HG03103 (cell line): Measurements from ENCODE around the gene FAM89B.
"Not testable (repeated sequence)": the region's sequence is repeated elsewhere in the genome, so short reads cannot be mapped to it uniquely, and the experiment has no call there.

Source experiments
- ATAC-seq: cut with Tn5 transposase; IDR thresholded peaks from one replicate; pipeline ENCODE4 v1.9.1; 2021; ENCODE audit warnings: low read depth; ENCODE audit not compliant: unreplicated experiment

Gene FAM89B

DNA sequence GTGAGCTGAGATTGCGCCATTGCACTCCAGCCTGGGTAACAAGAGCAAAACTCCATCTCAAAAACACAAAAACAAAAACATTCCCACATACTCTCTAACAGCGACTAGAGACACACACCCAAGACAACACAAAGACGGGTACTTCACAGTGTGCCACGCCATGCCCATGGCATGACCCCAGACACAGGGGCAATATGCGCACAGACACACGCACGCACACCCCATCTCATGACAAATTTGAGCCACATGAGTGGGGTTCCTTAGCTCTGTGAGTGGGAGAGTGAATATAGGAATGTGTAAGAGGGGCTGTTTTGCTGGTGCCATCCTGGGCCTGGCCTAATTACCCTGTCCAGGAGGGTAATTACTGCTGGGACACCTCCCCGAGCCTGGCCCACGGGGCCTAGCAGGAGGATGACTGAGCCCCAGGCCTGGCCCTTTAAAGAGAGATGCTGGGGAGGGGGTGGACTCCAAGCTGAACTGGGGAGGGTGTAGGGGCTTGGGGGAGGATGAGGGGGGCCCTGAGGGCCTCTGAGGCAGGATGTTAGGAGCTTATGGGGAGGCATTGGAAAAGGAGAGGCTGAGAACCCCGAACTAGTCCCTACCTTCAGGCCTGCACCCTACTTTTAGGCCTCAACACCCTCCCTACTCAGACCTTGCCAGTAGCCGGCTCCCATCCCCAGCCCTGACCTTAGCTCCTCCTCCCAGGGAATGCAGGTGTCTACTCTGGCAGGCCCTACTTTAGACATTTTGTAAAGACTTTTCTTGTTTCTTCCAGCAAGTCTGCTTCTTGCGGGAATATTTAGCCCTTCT, 15.7 kb upstream of the FAM89B start:
- no peak for ATAC-seq

DNA sequence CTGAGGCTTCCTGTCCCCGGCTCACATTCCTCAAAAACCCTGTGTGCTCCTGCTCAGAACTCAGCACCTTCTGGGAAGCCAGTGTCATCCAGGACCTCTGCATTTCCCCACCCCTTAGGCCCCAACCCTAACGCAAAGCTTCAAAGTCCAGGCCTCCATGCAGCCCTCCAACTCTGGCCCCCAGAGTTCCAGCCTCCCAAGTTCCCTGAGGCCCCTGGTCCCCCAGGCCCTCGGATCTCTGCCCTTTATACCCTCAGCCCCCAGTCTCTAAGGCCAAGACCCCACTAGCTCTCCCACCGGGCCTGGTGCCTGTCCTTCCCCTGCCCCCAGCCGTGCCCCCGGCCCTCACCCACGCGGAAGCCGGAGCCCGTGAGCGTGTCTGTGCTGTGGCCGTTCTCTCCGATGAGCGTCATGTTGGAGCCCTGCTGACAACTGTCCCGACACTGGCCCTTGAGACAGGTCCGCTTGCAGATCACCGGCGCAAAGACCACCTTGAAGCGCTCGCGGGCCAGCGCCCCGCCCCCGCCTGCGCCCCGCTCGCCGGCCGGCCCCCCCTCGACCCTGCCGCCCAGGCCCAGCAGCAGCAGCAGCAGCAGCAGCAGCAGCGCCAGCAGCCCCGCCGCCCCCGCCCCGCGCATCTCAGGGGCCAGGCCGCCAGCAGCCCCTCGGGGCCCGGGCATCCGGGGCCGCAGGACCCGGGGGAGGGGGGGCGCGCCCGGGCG, 14.9 kb upstream of the FAM89B start:
- no peak for ATAC-seq

DNA sequence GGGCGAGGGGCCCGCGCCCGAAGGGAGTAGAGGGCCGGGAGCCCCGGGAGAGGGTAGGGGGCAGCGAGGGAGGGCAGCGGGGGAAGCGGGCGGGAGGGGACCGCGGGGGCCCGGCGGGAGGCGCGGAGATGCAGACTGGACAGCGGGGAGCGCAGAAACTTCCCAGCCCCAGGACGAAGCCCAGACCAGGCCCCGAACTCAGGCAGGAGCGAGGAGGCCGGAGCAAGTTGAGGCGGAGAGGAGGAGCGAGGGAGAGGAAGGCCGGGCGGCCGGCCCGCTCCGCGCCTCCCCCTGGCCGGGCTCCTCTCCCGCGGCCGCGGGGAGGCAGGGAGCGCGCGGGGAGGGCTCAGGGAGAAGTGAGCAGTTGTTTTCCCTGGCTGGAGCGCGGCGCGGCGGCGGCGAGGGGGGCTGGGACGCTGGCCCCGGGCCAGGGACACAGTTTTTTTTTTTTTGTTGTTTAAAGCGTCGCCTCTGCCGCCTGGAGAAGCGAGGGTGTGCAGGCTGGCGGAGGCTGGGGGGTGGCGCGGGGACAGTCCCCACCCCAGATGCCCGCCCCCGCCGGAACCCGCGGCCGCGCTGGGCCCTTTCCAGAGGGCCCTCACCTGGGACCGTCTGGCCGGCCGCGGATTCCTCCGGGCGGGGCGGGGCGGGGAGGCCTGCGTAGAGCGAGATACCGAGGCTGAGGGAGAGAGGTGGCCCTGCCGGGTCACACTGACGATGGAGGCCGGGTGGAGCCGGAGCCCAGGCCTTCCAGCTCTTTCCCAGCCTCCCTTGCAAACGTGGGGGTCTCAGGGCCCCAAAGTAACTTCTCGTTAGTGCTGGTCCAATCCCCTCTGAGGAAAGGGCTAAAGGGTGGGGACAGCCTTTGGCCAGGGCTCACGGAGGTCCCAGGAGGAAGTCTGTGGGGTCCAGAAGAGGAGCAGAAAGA, 14.1 kb upstream of the FAM89B start, which contains the start of gene LTBP3:
LTBP3 (minus strand) TSS at position 358 of the 928 bp plus-strand sequence. CDS start 400 bp downstream, outside the sequence.
- ATAC-seq, result no peak

DNA sequence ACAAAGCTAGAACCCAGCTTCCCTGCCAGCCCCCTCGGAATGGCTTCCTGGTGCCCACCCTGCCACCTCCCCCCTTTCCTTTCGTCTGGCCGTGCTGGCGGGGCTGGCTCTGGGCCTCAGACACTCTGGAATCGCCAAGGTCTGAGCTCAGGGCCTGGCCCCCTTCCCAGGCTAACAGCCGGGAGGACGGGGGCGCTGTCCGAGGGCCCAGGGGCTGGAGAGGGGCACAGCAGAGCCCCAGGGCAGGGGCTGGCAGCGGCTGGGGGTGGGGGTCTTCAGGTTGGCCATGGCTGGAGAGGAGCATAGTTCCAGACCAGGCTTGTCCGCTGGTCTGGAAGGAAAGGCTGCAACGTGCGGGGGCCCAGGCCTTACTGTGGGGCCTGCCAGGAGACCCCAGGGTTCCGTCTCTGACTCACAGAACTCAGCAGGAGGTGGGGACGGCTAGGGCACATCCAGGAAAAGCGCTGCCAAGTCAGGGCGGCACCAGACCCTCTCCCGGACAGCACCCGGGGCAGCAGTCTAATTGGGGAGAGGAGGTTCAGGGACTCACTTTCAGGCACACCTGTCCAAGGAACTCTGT, 13.3 kb upstream of the FAM89B start:
- ATAC-seq, result no peak

DNA sequence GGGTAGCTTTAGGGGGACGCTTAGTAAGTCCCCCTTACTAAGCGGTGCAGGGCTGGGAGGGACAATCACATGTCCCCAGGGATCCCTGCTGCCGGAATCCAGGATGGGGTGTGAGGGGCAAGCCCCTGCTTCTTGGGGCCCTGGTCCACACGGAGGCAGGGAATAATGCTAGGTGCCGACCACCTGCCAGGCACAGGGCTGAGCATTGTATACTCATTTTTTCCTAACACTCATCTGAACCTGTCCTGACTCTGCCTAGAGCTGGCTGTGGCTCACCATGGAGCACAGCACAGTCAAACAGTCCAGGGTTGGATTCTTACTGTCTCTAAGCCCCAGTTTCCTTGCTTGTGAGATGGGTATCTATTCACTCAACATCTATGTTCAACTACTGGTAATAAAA, 12.8 kb upstream of the FAM89B start:
- ATAC-seq, result no peak

DNA sequence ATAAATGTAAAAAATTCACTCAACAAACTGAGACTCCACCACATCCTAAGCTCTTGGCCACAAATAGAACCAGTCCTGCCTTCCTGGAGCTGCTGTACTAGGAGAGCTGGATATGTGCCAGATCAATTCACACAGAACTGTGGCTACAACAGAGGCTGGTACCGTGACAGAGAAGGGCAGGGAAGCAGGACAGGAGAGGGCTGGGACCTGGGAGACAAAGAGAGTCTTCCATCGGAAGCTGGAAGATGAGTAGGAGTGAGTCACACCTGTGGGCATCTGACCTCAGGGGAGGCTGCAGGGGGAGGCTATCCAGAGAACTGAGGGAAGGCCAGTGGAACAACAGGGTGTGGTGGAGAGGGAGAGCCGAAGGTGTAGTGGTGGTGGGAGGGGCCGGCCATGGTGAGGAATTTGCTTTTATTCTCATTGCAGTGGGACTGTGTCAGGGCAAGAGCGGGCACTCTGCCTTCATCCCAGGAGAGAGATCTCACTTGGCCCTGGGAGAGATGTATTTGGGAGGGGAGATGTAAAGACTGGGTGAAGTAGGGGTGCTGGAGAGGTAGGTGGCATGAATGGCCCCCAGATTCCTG, 12.3 kb upstream of the FAM89B start:
- ATAC-seq, result no peak

DNA sequence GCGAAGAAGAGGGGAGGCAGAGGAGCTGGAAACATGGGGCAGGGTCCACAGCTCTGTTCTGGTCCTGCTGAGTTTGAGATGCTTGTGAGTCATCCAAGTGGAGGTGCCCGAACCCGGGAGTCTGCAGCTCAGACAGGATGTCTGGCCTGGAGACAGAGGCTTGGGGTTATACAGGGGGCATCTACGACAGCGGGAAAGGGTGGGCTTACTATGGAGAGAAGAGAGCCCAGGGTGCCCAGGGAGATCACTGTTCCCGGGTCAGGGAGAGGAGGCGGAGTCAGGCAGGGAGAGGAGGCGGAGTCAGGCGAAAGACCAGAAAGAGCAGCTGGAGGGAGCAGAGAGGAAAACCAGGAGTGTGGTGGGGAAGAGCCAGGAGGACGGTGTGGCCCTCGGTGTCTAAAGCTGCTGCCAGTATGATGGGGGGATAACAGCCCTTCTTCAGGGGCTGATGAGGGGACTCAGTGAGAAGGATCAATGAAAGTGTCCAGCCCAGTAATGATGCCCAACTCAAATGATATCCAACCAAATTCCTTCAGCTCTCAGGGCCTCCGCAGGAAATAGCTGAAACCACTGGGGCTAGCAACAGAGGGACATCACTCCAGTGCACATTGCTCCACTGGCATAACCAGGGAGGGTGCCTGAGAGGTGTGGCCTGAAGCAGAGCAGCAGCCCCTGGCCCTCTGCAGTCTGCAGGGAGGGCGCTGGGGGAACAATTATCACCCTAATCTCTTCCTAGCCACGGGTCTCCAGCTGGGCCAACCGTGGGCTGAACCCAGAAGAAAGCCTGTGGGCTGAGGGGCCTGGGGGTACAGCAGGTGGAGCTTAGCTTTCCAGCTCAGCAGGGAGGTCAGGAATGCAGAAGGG, 11.6 kb upstream of the FAM89B start:
- ATAC-seq, result no peak

DNA sequence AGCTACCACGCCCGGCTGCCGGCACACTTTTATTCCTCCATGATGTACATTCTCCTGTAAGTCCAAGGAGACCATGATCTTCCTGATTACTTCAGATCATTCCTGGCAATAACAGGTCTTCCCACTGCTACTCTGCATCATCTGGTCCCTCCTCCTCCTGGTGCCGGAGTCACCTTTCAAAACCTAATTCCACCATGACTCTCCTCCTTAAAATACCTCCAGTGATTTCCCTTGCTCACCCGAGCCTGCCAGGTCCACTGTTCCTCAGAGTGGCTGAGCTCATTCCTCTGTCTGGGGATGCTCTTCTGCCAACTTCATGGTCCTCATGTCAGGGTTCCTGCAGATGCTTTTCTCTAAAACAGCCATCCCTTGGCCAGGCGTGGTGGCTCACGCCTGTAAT, 10.3 kb upstream of the FAM89B start:
- ATAC-seq, result no peak

DNA sequence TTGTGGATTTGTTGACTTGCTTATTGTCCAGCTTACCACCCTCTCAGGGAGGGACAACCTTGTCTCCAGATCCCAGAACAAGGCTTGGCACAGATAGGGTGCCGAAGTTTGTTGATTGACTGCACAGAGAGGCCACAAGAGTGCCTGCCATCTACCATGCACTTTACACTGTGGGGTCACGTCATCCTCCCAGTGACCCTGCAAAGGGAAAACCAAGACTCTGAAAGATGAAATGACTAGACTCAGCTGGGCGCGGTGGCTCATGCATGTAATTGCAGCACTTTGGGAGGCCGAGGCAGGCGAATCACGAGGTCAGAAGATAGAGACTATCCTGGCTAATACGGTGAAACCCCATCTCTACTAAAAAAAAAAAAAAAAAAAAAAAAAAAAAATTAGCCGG, 9.6 kb upstream of the FAM89B start:
- no peak for ATAC-seq

DNA sequence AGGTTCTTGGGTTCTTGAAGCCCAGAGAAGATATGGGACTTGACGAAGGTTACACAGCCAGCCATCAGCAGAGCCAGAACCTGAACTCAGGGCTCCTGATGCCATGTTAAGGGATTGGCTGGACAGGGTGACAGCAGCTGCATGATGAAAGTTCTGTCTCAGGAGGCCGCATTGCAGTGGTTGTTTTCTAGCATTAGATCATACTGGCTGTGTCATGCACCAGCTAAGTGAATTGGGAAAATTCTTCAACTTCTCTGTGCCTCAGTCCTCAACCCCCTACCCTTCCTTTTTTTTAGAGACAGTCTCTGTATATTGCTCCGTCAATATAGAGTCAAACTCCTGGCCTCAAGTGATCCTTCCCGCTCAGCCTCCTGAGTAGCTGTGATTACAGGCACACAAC, 8.7 kb upstream of the FAM89B start:
- no peak for ATAC-seq

DNA sequence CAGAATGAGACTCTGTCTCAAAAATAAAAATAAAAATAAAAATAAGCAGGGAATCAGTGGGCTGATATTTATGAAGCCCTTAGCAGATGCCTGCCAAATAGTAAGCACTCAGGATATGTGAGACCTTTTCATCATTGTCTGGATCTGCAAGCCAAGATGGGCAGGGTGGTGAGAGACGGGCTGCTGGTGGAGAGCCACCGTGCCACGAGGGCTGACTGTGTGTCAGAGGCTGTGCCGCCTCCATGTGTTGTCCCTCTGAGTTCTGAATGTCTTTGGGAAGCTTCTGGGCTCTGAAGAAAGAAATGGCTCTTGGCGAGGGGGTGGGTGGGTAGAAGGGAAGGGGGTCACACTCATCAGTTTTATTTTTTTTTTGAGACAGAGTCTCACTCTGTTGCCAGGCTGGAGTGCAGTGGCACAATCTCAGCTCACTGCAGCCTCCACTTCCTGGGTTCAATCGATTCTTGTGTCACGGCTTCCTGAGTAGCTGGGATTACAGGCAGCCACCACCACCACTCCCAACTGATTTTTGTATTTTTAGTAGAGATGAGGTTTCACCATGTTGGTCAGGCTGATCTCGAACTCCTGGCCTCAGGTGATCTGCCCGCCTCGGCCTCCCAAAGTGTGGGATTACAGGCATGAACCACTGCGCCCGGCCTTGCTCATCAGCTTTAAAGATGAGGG, 7.3 kb upstream of the FAM89B start:
- ATAC-seq, result not testable (repeated sequence)

DNA sequence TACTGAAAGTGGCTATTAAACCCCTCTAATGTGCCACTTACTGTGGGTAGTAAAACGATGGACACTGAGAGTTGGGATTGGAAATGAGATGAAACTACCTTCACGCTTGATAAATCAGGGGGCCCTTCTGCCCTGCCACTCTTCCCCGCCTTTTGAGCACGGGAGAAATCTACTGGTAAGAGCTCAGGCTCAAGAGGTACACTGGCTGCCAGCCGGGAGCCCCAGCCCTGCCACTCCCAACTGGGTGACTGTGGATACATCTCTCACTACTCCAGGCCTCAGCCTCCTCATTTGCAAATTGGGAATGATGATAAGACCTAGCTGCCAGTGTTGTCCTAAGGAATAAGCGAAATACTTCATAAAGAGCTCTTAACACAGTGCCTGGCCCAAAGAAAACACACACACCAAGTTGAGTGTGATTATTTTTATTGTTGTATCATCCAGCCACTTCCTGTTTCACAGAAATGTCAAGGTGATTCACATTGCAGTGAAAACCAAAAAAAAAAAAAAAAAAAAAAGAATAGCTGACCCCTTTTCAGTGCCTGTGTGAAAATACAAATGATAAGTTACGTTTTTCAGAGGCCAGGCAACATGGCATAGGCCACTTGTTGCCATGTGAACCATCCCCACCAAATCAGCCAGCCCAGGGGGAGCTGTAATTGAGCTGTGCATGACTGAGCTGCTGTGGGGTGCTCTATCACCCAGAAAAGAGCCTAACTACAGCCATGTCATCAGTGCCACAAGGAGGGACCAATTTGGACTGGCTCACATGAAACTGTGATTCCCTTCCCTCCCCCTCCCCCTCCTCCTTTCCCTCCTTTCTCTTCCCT, 6.5 kb upstream of the FAM89B start:
- no peak for ATAC-seq

DNA sequence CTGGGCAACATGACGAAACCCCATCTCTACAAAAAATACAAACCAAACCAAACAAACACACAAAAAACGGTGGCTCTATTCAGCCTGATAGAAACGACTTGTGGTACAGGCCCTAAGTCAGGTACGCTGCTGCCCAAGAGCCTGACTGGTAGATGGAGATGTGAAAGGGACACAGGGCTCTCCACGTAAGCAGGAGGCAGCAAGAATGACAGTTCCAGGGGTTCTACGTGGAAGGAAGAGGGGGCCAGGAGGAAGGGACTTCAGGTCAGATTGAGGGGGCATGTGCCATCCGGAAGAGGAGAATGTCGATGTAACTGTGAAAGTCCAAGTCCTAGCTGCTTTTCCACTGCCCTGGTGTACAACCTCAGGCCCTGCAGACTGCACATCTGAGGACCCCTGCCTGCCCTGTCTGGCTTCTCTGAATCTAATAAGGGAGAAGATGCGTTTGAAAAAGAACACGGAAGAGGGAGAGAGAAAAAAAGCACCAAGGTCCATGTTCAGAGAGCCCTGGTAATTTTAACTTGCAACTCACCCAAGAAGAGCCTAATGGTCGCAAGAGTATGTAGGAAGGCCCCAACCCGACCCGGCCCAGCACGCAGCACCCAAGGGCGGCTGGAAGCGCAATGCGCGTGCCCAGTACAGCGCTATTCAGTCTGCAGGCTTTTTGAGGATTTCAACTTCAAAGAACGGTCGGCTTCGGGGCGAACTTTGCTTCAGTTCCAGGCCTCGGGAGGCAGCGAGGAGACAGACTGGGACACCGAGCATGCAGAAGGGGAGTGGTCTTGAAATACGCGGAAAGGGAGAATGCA, 3.0 kb upstream of the FAM89B start:
- no peak for ATAC-seq

DNA sequence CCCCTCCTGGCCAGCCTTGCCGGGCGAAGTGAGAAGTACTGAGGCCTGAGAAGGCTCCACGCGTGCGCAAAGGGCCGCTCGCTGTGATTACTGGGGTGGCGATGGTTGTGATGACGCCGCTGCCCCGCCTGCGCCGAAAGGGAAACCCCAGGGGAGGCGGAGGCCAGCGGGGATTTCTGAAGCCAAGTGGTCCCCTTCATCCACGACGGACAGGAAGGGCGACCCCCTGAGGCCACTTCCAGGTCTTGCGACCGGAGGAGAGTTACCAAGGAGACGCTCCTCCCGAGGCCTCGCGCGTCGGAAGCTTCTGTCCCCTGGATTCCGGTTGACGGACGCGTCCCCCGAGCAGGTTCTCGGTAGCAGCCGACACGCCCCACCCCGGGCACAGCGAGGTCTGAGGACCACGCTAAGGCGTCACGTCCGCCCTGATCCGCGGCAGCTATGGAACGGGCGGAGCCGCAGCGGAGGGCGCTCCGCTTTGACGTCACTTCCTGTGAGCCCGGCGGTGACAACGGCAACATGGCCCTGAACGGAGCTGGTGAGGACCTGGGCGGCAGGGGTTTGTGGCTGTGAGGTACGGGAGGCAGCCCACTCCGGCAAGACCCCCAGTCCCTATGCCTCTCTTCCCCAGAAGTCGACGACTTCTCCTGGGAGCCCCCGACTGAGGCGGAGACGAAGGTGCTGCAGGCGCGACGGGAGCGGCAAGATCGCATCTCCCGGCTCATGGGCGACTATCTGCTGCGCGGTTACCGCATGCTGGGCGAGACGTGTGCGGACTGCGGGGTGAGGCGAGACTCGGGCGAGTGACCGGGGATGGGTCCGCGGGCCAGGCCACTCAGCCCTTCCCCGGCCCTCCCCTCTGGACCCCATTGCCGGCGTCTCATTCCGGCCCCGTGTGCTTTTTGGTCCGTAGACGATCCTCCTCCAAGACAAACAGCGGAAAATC, 2.1 kb upstream of the FAM89B start, which contains the start of gene ZNRD2:
ZNRD2 (plus strand) TSS at position 505 of the 946 bp plus-strand sequence; CDS start at position 520, 15 bp downstream.
- ATAC-seq, result peak; percentile 49

DNA sequence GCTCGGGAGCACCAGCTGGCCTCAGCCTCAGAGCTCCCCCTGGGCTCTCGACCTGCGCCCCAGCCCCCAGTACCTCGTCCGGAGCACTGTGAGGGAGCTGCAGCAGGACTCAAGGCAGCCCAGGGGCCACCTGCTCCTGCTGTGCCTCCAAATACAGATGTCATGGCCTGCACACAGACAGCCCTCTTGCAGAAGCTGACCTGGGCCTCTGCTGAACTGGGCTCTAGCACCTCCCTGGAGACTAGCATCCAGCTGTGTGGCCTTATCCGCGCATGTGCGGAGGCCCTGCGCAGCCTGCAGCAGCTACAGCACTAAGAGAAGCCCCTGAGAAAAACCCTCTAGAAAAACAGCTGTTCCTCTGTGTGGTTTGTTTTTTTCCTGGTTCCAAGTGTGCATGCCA, 918 bp upstream of the FAM89B start:
- no peak for ATAC-seq

DNA sequence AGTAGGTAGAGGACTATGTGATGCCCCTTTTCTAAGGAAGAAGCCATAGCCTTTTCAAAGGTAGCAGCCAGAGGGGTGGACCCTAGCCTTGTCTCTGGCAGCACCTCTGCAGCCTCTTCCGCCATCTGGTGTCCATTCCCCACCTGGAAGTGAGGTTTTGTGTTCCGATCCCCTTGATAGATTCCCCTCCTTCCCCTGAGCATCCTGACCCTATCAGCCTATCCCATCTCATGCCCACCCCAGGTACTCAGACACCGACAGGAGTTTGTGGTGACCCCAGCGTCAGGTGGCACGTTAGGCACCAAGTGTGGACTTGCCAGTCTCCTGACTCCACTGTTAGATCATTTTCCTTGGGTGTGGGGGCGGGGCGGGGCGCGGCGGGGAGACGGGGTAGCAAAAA, 398 bp upstream of the FAM89B start:
- no peak for ATAC-seq
